Neural progenitor cell (in vitro differentiated cells): Measurements from ENCODE around the gene FLT3. TPM values are rescaled to one million over a fixed set of nuclear protein-coding genes. Genes with fewer than 3 reads are reported as not detected.

ENCODE experiments used
- DNase-seq: peaks from one replicate; pipeline ENCODE4 v3.0.0-alpha.2; 2016; ENCODE audit warnings: low spot score
- H2AFZ ChIP-seq: fragments of 200-600 bp; sonication (generic); replicated peaks from 2 replicates; pipeline ENCODE4 v1.6.1; 2016; ENCODE audit warnings: antibody characterized with exemption
- H3F3A ChIP-seq: fragments of 200-600 bp; sonication (generic); 2 replicates; pipeline ENCODE4 v1.6.1; 2016; ENCODE audit warnings: antibody characterized with exemption, low read depth
- H3K27ac ChIP-seq: fragments of 200-600 bp; sonication (generic); 2 replicates; pipeline ENCODE4 v1.5.1; 2016; ENCODE audit warnings: mild to moderate bottlenecking
- H3K27me3 ChIP-seq: fragments of 200-600 bp; sonication (generic); 2 replicates; pipeline ENCODE4 v1.6.1; 2016; ENCODE audit warnings: mild to moderate bottlenecking, moderate library complexity
- H3K36me3 ChIP-seq: fragments of 200-600 bp; sonication (generic); 2 replicates; pipeline ENCODE4 v1.5.1; 2016
- H3K4me1 ChIP-seq: fragments of 200-600 bp; sonication (generic); 2 replicates; pipeline ENCODE4 v1.6.1; 2016; ENCODE audit warnings: mixed run types
- H3K4me2 ChIP-seq: fragments of 200-600 bp; sonication (generic); 2 replicates; pipeline ENCODE4 v1.6.1; 2016
- H3K4me3 ChIP-seq: fragments of 200-600 bp; sonication (generic); 2 replicates; pipeline ENCODE4 v1.5.1; 2016
- H3K79me2 ChIP-seq: fragments of 200-600 bp; sonication (generic); 2 replicates; pipeline ENCODE4 v1.6.1; 2016; ENCODE audit warnings: low read depth
- H3K9ac ChIP-seq: fragments of 200-600 bp; sonication (generic); 2 replicates; pipeline ENCODE4 v1.6.1; 2016
- H3K9me3 ChIP-seq: fragments of 200-600 bp; sonication (generic); 2 replicates; pipeline ENCODE4 v1.5.1; 2016; ENCODE audit warnings: low read depth
- H4K20me1 ChIP-seq: fragments of 200-600 bp; sonication (generic); 2 replicates; pipeline ENCODE4 v1.6.1; 2016; ENCODE audit warnings: low read depth
- H3K27ac Mint-ChIP-seq: 3 replicates; pipeline ENCODE4 v1.8.0; 2021; ENCODE audit warnings: mixed read lengths
- H3K27me3 Mint-ChIP-seq: 2 replicates; pipeline ENCODE4 v1.8.0; 2022; ENCODE audit warnings: low read depth, mild to moderate bottlenecking, inconsistent platforms, moderate library complexity, mixed read lengths; ENCODE audit not compliant: insufficient read depth
- H3K36me3 Mint-ChIP-seq: 3 replicates; pipeline ENCODE4 v1.8.0; 2021; ENCODE audit warnings: mixed read lengths
- H3K4me1 Mint-ChIP-seq: 3 replicates; pipeline ENCODE4 v1.8.0; 2021; ENCODE audit warnings: mixed read lengths
- H3K4me3 Mint-ChIP-seq: 3 replicates; pipeline ENCODE4 v1.8.0; 2021; ENCODE audit warnings: mild to moderate bottlenecking, moderate library complexity, mixed read lengths
- H3K9me3 Mint-ChIP-seq: 3 replicates; pipeline ENCODE4 v1.8.0; 2020; ENCODE audit warnings: mixed read lengths
- EZH2 ChIP-seq: fragments of 200-600 bp; sonication (generic); IDR thresholded peaks from 2 replicates; pipeline ENCODE4 v1.6.1; 2017; ENCODE audit warnings: antibody characterized with exemption, mild to moderate bottlenecking, moderate library complexity
- EZH2phosphoT487 ChIP-seq: fragments of 200-600 bp; sonication (generic); IDR thresholded peaks from 2 replicates; pipeline ENCODE4 v1.6.1; 2017; ENCODE audit warnings: antibody characterized with exemption
- total RNA-seq: library from RNA; depleted of rRNA; stranded (reverse); fragments of >200 nt; gene quantifications from 2 replicates; pipeline ENCODE4 v1.2.3, GENCODE V29; 2015; ENCODE audit warnings: low replicate concordance
- TF ChIP-seq, protein P1 (sequence below): fragments of 200-600 bp; sonication (generic); IDR thresholded peaks from 2 replicates; pipeline ENCODE4 v1.5.1; 2017; ENCODE audit warnings: antibody characterized with exemption, mild to moderate bottlenecking

The FLT3 gene
- total RNA-seq, 1 donor from 2014 or later = 0.58 TPM

DNA sequence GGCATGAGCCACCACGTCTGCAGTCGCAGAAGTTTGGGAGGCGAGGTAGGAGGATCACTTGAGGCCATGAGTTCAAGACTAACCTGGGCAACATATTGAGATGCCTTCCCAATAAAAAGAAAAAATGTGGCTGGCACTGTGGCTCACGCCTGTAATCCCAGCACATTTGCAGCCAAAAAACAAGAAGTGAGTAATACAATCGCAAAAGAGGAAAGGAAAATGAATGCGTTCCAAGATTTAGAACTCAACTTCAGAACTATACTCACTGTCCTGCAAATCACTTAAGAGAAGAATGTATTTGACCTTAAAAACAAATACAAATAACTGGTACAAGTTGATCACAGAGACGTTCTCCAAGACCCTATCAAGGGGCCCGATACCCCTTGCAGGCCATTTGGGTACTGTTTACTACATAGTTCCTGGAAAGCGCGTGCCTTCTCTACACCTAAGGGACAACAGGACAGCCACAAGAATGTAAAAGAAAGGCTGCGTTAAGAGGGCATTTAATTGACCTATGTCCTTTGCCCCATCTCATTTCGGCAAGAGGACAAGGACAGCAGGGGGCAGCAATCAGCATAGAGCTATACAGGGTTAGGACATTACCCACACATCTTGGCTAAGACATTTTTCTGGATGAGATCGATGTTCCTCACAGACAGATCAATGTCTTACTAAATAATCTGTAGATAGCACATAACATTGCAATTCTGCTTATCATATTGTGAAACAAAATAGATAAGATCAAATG is 41.3 kb downstream of the FLT3 start:
- Histone ChIP-seq H3K79me2 (no peaks in the 10 kb centered on the region), H3K9me3 (no peaks in the 10 kb centered on the region), H3K4me3 (no peak overlapping the region), H3K4me2 (no peak overlapping the region), H3K36me3 (no peaks in the 10 kb centered on the region), H3K27me3 (no peaks in the 10 kb centered on the region), H4K20me1 (no peaks in the 10 kb centered on the region), H3K9ac (no peak overlapping the region), H2AFZ (peak overlapping the region; percentile 83), H3K4me1 (no peaks in the 10 kb centered on the region), H3K27ac (no peak overlapping the region), H3F3A (no peaks in the 10 kb centered on the region)
- H3K36me3 Mint-ChIP-seq = no peaks in the 10 kb centered on the region
- no peaks in the 10 kb centered on the region for H3K4me1 Mint-ChIP-seq
- no peaks in the 10 kb centered on the region for H3K9me3 Mint-ChIP-seq
- TF ChIP-seq, protein P1, sequence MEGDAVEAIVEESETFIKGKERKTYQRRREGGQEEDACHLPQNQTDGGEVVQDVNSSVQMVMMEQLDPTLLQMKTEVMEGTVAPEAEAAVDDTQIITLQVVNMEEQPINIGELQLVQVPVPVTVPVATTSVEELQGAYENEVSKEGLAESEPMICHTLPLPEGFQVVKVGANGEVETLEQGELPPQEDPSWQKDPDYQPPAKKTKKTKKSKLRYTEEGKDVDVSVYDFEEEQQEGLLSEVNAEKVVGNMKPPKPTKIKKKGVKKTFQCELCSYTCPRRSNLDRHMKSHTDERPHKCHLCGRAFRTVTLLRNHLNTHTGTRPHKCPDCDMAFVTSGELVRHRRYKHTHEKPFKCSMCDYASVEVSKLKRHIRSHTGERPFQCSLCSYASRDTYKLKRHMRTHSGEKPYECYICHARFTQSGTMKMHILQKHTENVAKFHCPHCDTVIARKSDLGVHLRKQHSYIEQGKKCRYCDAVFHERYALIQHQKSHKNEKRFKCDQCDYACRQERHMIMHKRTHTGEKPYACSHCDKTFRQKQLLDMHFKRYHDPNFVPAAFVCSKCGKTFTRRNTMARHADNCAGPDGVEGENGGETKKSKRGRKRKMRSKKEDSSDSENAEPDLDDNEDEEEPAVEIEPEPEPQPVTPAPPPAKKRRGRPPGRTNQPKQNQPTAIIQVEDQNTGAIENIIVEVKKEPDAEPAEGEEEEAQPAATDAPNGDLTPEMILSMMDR = peak; percentile 58
- no peak for TF ChIP-seq EZH2
- H3K4me3 Mint-ChIP-seq = no peak overlapping the region
- H3K27ac Mint-ChIP-seq = no peak overlapping the region
- H3K27me3 Mint-ChIP-seq = no peaks in the 10 kb centered on the region
- DNase-seq = peak; percentile 62

DNA sequence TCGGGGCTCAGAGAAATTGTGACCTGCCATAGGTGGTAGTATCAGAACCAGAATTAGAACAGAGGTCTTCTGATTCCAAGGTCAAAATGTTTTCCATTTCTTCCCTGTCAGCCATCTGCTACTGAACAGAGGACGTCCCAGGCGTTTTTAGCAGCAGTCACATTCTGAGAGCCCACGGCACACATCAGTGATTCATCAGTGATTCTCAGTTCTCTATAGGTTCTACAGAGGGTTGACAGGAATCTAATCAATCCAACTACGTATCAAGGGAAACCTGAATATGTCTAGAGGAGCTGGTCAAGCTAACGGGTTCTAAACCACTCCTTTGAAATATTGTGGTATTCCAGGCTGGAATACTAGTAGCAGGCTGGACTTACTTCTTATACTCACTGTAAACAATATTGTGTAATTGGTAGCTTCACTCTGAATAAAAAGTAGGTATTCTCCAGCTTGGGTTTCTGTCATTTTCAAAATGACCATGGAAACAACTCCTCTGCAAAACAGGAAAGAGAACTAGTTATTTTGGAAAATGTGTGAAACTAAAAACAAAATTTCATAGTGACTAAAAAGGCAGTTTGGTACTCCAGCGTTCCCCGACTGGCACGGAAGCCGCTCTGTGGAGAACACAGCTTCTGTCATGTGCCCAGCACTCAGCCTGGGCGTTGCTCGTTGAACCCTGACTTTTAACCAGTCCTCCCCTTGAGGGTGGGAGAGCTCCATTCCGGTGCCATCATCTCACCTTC is 43.2 kb downstream of the FLT3 start:
- H3K36me3 Mint-ChIP-seq = no peaks in the 10 kb centered on the region
- H3K4me3 ChIP-seq = no peak overlapping the region
- H3K4me1 ChIP-seq = no peaks in the 10 kb centered on the region
- no peak overlapping the region for H3K4me3 Mint-ChIP-seq
- no peaks in the 10 kb centered on the region for H3K9me3 Mint-ChIP-seq
- no peaks in the 10 kb centered on the region for H4K20me1 ChIP-seq
- H3K27ac ChIP-seq = no peak overlapping the region
- H3K9ac ChIP-seq = no peak overlapping the region
- H3K79me2 ChIP-seq = no peaks in the 10 kb centered on the region
- H3F3A ChIP-seq = no peaks in the 10 kb centered on the region
- H3K4me2 ChIP-seq = no peak overlapping the region
- no peak for DNase-seq
- no peaks in the 10 kb centered on the region for H3K4me1 Mint-ChIP-seq
- TF ChIP-seq EZH2phosphoT487 = no peak
- TF ChIP-seq, protein P1 = no peak
- TF ChIP-seq EZH2 = no peak
- no peak overlapping the region for H3K27ac Mint-ChIP-seq
- no peaks in the 10 kb centered on the region for H3K9me3 ChIP-seq
- H3K27me3 Mint-ChIP-seq = no peaks in the 10 kb centered on the region
- no peak overlapping the region for H2AFZ ChIP-seq
- no peaks in the 10 kb centered on the region for H3K27me3 ChIP-seq
- no peaks in the 10 kb centered on the region for H3K36me3 ChIP-seq

DNA sequence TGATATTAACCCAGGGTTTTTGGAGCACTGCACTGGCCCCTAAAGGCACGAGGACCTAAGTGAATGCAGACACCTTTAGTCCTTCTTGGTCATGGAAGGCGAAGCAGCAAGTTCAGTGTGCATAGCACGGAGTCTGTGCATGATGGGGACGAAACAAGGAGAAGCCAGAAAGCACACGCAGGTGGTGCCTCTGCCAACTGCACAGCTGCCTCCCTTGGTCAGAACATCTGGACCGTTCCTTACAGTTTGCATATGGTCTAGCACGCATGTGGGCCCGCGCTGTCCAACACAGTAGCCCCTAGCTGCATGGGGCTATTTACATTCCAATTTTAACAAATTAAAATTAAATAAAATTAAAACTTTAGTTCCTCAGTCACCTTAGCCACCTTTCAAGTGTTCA is 44.0 kb downstream of the FLT3 start:
- Histone ChIP-seq H3K4me3 (no peak overlapping the region), H3K9me3 (no peaks in the 10 kb centered on the region), H3K36me3 (no peaks in the 10 kb centered on the region), H3K27ac (no peak overlapping the region), H3F3A (no peaks in the 10 kb centered on the region), H2AFZ (no peak overlapping the region), H3K27me3 (no peaks in the 10 kb centered on the region), H3K4me1 (no peaks in the 10 kb centered on the region), H4K20me1 (no peaks in the 10 kb centered on the region), H3K4me2 (no peak overlapping the region), H3K79me2 (no peaks in the 10 kb centered on the region), H3K9ac (no peak overlapping the region)
- TF ChIP-seq, protein P1 = no peak
- TF ChIP-seq EZH2phosphoT487 (no peak), EZH2 (no peak)
- Mint-ChIP-seq H3K9me3 (no peaks in the 10 kb centered on the region), H3K4me3 (no peak overlapping the region), H3K36me3 (no peaks in the 10 kb centered on the region), H3K4me1 (no peaks in the 10 kb centered on the region), H3K27ac (no peak overlapping the region), H3K27me3 (no peaks in the 10 kb centered on the region)
- no peak for DNase-seq
